Esophagus squamous epithelium (tissue), 4 donors: ENCODE data around the gene BAG2.

Experiments
- CTCF ChIP-seq, 6 experiments: fragments of 450-650 bp in 4 of 6; fragments of 200-600 bp in 2 of 6; sonication (generic) in 2 of 6; IDR thresholded peaks; one replicate each; pipeline ENCODE4 v1.5.1; 2016 to 2019; ENCODE audit warnings: antibody characterized with exemption in 6 of 6, mild to moderate bottlenecking in 4 of 6, moderate library complexity in 4 of 6
- POLR2A ChIP-seq, 4 donors: fragments of 450-650 bp; IDR thresholded peaks; one replicate each; pipeline ENCODE4 v1.6.1; 2017; ENCODE audit warnings: antibody characterized with exemption in 4 of 4, mild to moderate bottlenecking in 4 of 4, moderate library complexity in 3 of 4

GRCh38 chr6:57134954-57135353 is 37.2 kb upstream of the BAG2 start:
- no peak for TF ChIP-seq POLR2A (IDR thresholded peaks at IDR 0.05)
- no peak for TF ChIP-seq CTCF (IDR thresholded peaks at IDR 0.05)
